HG02610 (cell line): ENCODE results near the gene TLR9.
"Not testable (repeated sequence)": the region's sequence is repeated elsewhere in the genome, so short reads cannot be mapped to it uniquely, and the experiment has no call there.

Experiments
- ATAC-seq: cut with Tn5 transposase; IDR thresholded peaks from one replicate; pipeline ENCODE4 v1.9.1; 2021; ENCODE audit warnings: mild to moderate bottlenecking, moderate library complexity; ENCODE audit not compliant: unreplicated experiment

Gene TLR9

GRCh38 chr3:52225452-52226228, at the start of gene TLR9:
TSS of gene TLR9 (minus strand) at chr3:52225645. CDS start at chr3:52225529, 116 bp downstream.
- ATAC-seq = peak; percentile 81

- ATAC-seq = not testable (repeated sequence)
Measured at GRCh38 chr3:52274781-52275180, 49.3 kb upstream of the TLR9 start.

GRCh38 chr3:52272831-52273230, 47.4 kb upstream of the TLR9 start:
- ATAC-seq = no peak

- ATAC-seq = not testable (repeated sequence)
Measured at GRCh38 chr3:52272172-52272571, 46.7 kb upstream of the TLR9 start.

GRCh38 chr3:52270252-52270754, 44.9 kb upstream of the TLR9 start:
- no peak for ATAC-seq

GRCh38 chr3:52269776-52270175, 44.3 kb upstream of the TLR9 start:
- no peak for ATAC-seq

- no peak for ATAC-seq
Measured at GRCh38 chr3:52268036-52268435, 42.6 kb upstream of the TLR9 start.

- ATAC-seq = no peak
Measured at GRCh38 chr3:52265387-52265786, 39.9 kb upstream of the TLR9 start.

GRCh38 chr3:52262447-52262846, 37.0 kb upstream of the TLR9 start:
- no peak for ATAC-seq

GRCh38 chr3:52259448-52259847, 34.0 kb upstream of the TLR9 start:
- no peak for ATAC-seq

- ATAC-seq = no peak
Measured at GRCh38 chr3:52259035-52259434, 33.6 kb upstream of the TLR9 start.

- no peak for ATAC-seq
Measured at GRCh38 chr3:52257911-52258310, 32.5 kb upstream of the TLR9 start.

- ATAC-seq = no peak
Measured at GRCh38 chr3:52256622-52257021, 31.2 kb upstream of the TLR9 start.

- no peak for ATAC-seq
Measured at GRCh38 chr3:52256159-52256558, 30.7 kb upstream of the TLR9 start.

- ATAC-seq = no peak
Measured at GRCh38 chr3:52254608-52255007, 29.2 kb upstream of the TLR9 start.

GRCh38 chr3:52253314-52254304, 28.2 kb upstream of the TLR9 start:
- peak; percentile 87 for ATAC-seq

- ATAC-seq = no peak
Measured at GRCh38 chr3:52250122-52250521, 24.7 kb upstream of the TLR9 start.

- no peak for ATAC-seq
Measured at GRCh38 chr3:52249683-52250082, 24.2 kb upstream of the TLR9 start.

GRCh38 chr3:52248816-52249547, 23.5 kb upstream of the TLR9 start:
- no peak for ATAC-seq

- ATAC-seq = no peak
Measured at GRCh38 chr3:52248165-52248541, 22.7 kb upstream of the TLR9 start.
